ENCODE data around the gene OR5B21. TPM values are rescaled to one million over a fixed set of nuclear protein-coding genes. Genes with fewer than 3 reads are reported as not detected.

The OR5B21 gene
- polyA plus RNA-seq, 1 of the 3 experiments (the other 2 are of a cell fraction): not detected

DNA sequence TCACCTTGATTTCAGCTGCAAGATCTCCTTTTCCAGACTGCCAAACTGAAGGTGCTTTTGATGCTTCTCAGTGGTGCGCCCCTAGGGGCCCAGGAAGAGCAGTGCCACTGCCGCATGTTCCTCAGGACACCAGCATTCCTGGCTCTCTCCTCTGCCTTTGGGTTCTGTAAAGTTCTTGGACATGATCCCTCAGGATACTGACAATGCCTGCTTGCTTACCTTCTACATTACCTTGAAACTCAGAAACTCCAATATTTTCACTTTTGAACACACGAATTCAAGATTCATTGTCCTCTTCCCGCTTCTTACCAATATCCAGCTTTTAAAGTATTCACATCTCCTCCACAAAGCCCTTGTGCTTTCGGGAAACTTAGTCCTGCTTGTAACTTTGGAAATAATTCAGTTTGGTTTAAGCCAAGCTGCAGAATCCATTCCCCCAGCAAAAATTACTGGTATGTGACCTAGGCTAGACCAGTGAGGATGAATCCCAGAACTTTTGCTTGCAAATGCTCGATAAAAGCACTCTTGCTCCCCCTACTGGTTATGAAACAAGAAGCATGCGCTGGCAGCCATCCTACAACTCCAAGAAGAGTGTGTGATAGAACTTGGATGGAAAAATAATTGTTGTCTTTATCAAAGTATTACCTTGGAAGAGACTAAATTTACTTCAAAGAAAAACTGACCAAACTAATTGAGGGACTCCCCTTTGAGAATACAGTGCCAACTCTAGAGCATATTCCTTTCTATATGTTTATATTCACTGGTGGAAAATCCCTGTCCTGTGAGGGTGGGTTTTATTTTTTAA lies 16.5 kb upstream of the OR5B21 start (continued):
- TF ChIP-seq EZH2phosphoT487 (IDR thresholded peaks at IDR 0.05; ENCODE audit: borderline replicate concordance, low read depth): no peak
- no peak for TF ChIP-seq FOXJ3 (CRISPR knock-in tag; IDR thresholded peaks at IDR 0.05)
- no peak for TF ChIP-seq JUND (IDR thresholded peaks at IDR 0.05)
- TF ChIP-seq, protein P1, sequence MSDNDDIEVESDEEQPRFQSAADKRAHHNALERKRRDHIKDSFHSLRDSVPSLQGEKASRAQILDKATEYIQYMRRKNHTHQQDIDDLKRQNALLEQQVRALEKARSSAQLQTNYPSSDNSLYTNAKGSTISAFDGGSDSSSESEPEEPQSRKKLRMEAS (IDR thresholded peaks at IDR 0.05; ENCODE audit: low read depth): peak; percentile 30; the same call in 1 of the 2 replicates
- no peak for TF ChIP-seq POLR2AphosphoS5 (IDR thresholded peaks at IDR 0.05; ENCODE audit: low read depth, low read length)
- no peak for TF ChIP-seq CHD2 (IDR thresholded peaks at IDR 0.05; ENCODE audit: low read length, partially characterized antibody)
- TF ChIP-seq FOSL2 (IDR thresholded peaks at IDR 0.05; ENCODE audit: borderline replicate concordance, low read depth): no peak
- no peak for TF ChIP-seq TAF1 (IDR thresholded peaks at IDR 0.05; ENCODE audit: borderline replicate concordance, low read depth, low read length)
- TF ChIP-seq NRF1 (IDR thresholded peaks at IDR 0.05; ENCODE audit: low read depth, low read length): no peak
- TF ChIP-seq RCOR1 (IDR thresholded peaks at IDR 0.05; ENCODE audit: low read length): no peak
- TF ChIP-seq RAD21 (IDR thresholded peaks at IDR 0.05; ENCODE audit: low read length): peak; percentile 66
- TF ChIP-seq, protein P2, sequence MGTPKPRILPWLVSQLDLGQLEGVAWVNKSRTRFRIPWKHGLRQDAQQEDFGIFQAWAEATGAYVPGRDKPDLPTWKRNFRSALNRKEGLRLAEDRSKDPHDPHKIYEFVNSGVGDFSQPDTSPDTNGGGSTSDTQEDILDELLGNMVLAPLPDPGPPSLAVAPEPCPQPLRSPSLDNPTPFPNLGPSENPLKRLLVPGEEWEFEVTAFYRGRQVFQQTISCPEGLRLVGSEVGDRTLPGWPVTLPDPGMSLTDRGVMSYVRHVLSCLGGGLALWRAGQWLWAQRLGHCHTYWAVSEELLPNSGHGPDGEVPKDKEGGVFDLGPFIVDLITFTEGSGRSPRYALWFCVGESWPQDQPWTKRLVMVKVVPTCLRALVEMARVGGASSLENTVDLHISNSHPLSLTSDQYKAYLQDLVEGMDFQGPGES (IDR thresholded peaks at IDR 0.05; ENCODE audit: low read depth, low read length): no peak
- peak; percentile 31; the same call in 1 of the 2 replicates for TF ChIP-seq SMC3 (IDR thresholded peaks at IDR 0.05; ENCODE audit: low read depth, low read length)

DNA sequence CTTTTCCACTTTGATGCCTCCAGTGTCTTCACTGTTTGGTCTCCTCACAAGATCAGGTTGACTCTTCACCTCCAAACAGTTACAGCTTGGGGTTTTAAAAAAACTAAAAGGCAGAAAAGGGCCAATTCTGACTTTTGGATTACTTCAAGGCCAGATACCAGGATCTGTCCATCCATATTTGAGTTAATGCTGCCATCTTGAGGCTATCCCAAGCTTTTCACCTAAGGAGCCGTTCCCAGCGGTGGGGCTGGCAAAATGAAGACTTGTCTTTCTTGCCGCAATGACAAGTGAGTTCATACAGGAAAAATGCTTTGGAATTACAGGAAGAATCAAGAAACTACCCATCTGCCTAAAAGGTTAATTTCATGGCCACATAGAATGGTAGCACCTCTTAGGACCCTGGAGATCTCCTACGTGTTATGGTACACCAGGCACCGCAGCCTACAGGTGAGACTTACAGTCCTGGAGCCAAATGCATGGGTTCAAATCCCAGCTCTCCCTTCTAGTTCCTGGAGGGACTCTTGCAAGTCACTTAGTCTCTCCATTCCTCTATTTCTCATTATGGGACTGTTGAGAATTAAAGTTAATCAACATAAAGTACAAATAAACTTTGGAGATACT lies 6.0 kb upstream of the OR5B21 start:
- Histone ChIP-seq H2AFZ (ENCODE audit: low read depth) (no peak overlapping the region), H3K36me3 (replicated peaks in 1 of 2; ENCODE audit: control insufficient read depth in 1 of 2, insufficient read depth in 2 of 2, low read length in 1 of 2) (no peaks in the 10 kb centered on the region), H3K79me2 (ENCODE audit: insufficient read depth) (no peaks in the 10 kb centered on the region), H3F3A (replicated peaks; ENCODE audit: insufficient read depth) (no peaks in the 10 kb centered on the region), H3K9ac (no peak overlapping the region), H3K27ac (ENCODE audit: low read depth in 2 of 2, low read length in 1 of 2) (no peak overlapping the region), H3K9me3 (no peaks in the 10 kb centered on the region), H4K20me1 (ENCODE audit: insufficient read depth) (no peaks in the 10 kb centered on the region), H3K27me3 (ENCODE audit: insufficient read depth) (peaks cover 7% of the 10 kb centered on the region; the same call in 1 of the 2 replicates), H3K9me2 (no peaks in the 10 kb centered on the region), H3K4me1 (ENCODE audit: control insufficient read depth in 1 of 2, insufficient read depth in 2 of 2, low read depth in 1 of 2, low read length in 1 of 2) (no peaks in the 10 kb centered on the region), H3K4me3 (ENCODE audit: low read depth in 2 of 2, low read length in 1 of 2) (peak overlapping the region in 1 of 2 experiments; percentile 16; a peak in 1 of 4 replicates), H3K4me2 (no peak overlapping the region)
- peak; percentile 29 for DNase-seq
- WGBS (ENCODE audit: low lambda C conversion rate): 14% methylated on average over 5 of the region's 5 CpGs
- ChIA-PET POLR2A (no interaction called here), CTCF (interaction anchor here (0.6 to 3.9 kb wide), 11 partner anchors 9 to 1053 kb away, joined by 3 to 27 read pairs (median 4); partner anchors contain the start of genes BTBD18 and RTN4RL2)
- TF ChIP-seq RXRA (IDR thresholded peaks at IDR 0.05; ENCODE audit: borderline replicate concordance, low read depth) (no peak), TEAD4 (IDR thresholded peaks at IDR 0.05; ENCODE audit: borderline replicate concordance, insufficient read depth) (no peak), POLR2AphosphoS5 (IDR thresholded peaks at IDR 0.05; ENCODE audit: low read depth, low read length) (no peak), TCF12 (IDR thresholded peaks at IDR 0.05) (no peak), RAD21 (IDR thresholded peaks at IDR 0.05; ENCODE audit: low read length) (peak; percentile 79), GATA2 (CRISPR knock-in tag; IDR thresholded peaks at IDR 0.05) (no peak), CHD2 (IDR thresholded peaks at IDR 0.05; ENCODE audit: low read length, partially characterized antibody) (no peak), YY1 (IDR thresholded peaks at IDR 0.05; ENCODE audit: low read depth) (no peak)
- TF ChIP-seq, protein P2 (IDR thresholded peaks at IDR 0.05; ENCODE audit: low read depth, low read length): no peak
- TF ChIP-seq, protein P3, sequence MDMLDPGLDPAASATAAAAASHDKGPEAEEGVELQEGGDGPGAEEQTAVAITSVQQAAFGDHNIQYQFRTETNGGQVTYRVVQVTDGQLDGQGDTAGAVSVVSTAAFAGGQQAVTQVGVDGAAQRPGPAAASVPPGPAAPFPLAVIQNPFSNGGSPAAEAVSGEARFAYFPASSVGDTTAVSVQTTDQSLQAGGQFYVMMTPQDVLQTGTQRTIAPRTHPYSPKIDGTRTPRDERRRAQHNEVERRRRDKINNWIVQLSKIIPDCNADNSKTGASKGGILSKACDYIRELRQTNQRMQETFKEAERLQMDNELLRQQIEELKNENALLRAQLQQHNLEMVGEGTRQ (IDR thresholded peaks at IDR 0.05; ENCODE audit: borderline replicate concordance, low read depth, low read length): no peak
- TF ChIP-seq, protein P4, sequence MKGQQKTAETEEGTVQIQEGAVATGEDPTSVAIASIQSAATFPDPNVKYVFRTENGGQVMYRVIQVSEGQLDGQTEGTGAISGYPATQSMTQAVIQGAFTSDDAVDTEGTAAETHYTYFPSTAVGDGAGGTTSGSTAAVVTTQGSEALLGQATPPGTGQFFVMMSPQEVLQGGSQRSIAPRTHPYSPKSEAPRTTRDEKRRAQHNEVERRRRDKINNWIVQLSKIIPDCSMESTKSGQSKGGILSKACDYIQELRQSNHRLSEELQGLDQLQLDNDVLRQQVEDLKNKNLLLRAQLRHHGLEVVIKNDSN (IDR thresholded peaks at IDR 0.05; ENCODE audit: borderline replicate concordance, low read depth): no peak
- TF ChIP-seq, protein P5, sequence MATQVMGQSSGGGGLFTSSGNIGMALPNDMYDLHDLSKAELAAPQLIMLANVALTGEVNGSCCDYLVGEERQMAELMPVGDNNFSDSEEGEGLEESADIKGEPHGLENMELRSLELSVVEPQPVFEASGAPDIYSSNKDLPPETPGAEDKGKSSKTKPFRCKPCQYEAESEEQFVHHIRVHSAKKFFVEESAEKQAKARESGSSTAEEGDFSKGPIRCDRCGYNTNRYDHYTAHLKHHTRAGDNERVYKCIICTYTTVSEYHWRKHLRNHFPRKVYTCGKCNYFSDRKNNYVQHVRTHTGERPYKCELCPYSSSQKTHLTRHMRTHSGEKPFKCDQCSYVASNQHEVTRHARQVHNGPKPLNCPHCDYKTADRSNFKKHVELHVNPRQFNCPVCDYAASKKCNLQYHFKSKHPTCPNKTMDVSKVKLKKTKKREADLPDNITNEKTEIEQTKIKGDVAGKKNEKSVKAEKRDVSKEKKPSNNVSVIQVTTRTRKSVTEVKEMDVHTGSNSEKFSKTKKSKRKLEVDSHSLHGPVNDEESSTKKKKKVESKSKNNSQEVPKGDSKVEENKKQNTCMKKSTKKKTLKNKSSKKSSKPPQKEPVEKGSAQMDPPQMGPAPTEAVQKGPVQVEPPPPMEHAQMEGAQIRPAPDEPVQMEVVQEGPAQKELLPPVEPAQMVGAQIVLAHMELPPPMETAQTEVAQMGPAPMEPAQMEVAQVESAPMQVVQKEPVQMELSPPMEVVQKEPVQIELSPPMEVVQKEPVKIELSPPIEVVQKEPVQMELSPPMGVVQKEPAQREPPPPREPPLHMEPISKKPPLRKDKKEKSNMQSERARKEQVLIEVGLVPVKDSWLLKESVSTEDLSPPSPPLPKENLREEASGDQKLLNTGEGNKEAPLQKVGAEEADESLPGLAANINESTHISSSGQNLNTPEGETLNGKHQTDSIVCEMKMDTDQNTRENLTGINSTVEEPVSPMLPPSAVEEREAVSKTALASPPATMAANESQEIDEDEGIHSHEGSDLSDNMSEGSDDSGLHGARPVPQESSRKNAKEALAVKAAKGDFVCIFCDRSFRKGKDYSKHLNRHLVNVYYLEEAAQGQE (IDR thresholded peaks at IDR 0.05; ENCODE audit: low read depth, low read length): no peak
